ENCODE results near the gene MTFMT.
A peak's percentile ranks its signal among the peaks of the same experiment; 100 is the strongest.
"Not testable (repeated sequence)": the region's sequence is repeated elsewhere in the genome, so short reads cannot be mapped to it uniquely, and the experiment has no call there.

The MTFMT gene

DNA sequence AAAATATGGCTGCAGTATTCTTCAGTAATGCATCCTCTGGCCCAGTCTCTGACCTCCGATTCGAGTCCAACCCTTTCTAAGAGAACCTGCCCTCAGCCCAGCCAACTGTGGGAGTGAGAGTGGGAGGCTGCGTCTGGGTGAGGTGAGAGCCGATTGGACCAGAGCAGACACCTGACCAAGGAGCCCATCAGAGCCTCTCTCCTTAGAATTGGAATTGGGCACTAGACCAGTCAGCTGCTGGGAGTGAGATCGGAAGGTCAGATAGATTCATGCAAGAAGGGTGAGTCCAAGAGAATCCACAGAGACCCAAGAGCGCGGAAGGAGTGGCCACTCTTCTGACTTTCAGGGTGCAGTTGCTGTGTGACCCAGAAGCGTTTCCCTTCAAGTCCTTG is 28.1 kb upstream of the MTFMT start:
- no peak for DNase-seq (ENCODE audit: low read depth in 1 of 2, low spot score in 1 of 2)
- TF ChIP-seq JUND (IDR thresholded peaks at IDR 0.05; ENCODE audit: low read depth) = no peak
- in situ Hi-C loops (cut with HindIII; ENCODE audit: low pct_unique_long_range_greater_than_20kb, low sequenced_read_pairs) = no loop called here

DNA sequence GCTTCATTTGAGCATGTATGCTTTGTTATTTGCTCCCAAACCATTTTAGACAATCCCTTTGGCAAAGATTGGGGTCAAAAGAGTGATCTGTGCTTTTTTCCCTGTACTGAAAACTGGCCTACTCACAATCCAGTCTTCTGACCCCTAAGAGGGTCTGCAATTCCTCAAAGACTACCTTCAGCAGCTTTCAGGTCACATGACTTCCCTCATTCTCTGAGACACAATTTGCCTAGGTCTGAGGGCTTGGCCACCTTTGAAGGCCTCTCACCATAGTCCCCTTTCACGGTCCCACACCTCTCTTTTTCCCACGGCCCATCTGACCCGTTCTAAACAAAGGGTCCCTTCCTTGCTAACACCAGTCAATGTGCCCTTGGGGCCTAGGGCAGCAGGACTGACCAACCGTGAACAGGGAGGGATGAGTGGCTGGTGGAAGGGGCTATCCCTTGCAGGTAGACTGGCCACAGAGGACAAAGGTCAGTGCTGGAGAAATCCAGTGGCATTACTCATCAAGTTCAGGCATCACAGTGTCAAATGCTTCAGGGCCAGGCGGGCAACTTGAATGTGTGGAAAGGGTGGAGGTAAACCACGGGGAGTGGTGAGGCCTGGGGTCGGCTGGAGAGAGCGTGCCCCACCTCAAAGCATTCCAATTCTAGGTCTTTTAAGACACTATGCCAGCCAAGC is 27.6 kb upstream of the MTFMT start:
- DNase-seq (ENCODE audit: low read depth in 1 of 2, low spot score in 1 of 2) = peak in 1 of 2 experiments; percentile 16
- TF ChIP-seq JUND (IDR thresholded peaks at IDR 0.05; ENCODE audit: low read depth) = no peak

DNA sequence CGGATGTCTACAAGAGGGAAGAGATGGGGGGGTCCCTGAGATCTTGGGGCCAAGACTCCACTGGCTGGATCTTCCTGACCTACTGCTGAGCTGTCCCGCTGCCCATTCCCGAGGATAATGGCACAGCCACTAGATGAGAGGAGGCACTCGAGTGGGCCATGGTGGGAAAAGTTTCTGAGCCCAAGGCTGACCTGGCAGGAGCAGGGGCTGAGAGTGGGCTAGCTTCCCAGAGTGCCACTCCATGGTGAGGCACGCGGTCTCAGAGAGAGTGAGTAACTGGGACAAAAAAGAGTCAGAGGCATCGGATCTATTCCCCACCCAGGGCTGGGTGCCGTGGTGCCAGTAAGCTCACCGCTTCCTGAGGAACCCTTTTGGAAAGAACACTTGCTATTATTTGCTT is 26.7 kb upstream of the MTFMT start:
- DNase-seq (ENCODE audit: low read depth in 1 of 2, low spot score in 1 of 2) = no peak
- no peak for TF ChIP-seq JUND (IDR thresholded peaks at IDR 0.05; ENCODE audit: low read depth)
- in situ Hi-C loops (cut with HindIII; ENCODE audit: low pct_unique_long_range_greater_than_20kb, low sequenced_read_pairs) = no loop called here

More for the DNA sequence above, 27.6 kb upstream of the MTFMT start:
- in situ Hi-C loops (cut with HindIII; ENCODE audit: low pct_unique_long_range_greater_than_20kb, low sequenced_read_pairs) = no loop called here

DNA sequence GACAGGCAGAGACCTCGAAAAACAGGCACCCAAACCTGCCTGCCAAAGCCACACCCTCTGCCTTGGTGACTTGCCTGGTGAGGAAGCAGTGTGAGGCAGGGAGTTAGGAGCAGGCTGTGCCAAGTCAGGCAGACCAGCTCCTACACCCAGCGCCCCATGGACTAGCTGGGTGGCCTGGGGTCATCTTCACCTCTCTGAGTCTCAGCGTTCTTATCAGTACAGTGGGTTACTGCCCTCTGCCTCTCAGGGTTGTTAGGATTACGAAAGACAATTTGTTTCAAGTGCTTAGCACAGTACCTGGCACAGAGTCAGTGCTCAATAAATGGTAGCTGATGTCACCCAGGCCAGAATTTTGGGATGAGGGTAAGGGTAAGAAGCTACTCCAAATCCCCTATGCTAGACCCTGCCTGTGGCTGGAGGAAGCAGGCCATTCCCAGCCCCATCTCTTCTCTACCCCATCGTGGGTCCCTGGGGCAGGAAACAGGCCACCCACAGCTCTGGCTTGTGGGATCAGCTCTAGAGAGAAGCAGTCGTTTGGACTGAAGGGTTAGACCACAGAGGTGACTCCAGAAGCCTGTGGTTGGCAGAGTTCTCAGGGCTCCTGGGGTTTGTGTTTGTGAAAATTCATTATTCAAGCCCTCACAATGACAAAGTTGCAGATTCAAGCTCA is 25.9 kb upstream of the MTFMT start:
- in situ Hi-C loops (cut with HindIII; ENCODE audit: low pct_unique_long_range_greater_than_20kb, low sequenced_read_pairs) = no loop called here
- peak in 1 of 2 experiments; percentile 53 for DNase-seq (ENCODE audit: low read depth in 1 of 2, low spot score in 1 of 2)
- TF ChIP-seq JUND (IDR thresholded peaks at IDR 0.05; ENCODE audit: low read depth) = no peak

DNA sequence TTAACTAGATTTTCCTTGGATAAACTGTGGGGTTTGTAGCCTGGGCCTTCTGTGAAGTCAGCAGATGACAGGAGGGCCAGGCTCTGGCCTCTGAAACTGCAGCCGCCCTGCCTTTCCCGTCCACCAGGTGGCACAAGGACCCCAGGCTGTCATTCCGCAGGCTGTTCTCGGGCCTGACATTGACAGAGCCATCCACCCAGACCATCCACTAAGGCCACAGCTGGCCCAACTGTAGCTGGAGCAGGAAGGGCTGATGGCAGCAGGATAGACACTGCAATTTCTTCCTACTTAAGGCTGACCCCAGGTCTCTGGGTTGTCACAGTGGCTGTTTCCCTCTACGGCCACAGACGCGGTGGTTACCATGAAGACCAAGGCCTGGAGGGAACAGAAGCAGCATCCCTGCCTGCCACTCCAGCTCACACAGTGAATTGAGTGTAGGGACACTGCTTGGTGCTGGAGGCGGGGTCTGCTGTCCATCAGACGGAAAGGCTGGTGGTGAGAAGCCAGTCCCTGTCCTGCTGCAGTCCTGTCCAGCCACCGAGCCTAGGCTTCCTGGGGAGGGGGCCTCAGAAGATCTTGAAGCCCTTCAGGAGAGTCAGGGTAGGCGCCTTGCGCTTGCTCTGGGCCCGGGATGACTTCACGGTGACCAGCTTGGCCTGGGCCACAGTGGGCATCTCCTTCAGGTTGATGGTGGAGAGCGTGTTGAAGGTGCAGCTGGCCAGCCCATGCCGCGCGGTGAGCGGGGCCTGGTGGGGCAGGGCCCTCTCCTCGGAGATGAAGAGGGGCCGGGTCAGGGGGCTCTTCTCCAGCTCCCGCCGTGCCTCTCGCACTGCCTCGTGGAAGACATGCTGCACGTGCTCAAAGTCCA is 25.1 kb upstream of the MTFMT start:
- no peak for TF ChIP-seq JUND (IDR thresholded peaks at IDR 0.05; ENCODE audit: low read depth)
- in situ Hi-C loops (cut with HindIII; ENCODE audit: low pct_unique_long_range_greater_than_20kb, low sequenced_read_pairs) = no loop called here
- peak; percentile 81 to 83 for DNase-seq (ENCODE audit: low read depth in 1 of 2, low spot score in 1 of 2)

DNA sequence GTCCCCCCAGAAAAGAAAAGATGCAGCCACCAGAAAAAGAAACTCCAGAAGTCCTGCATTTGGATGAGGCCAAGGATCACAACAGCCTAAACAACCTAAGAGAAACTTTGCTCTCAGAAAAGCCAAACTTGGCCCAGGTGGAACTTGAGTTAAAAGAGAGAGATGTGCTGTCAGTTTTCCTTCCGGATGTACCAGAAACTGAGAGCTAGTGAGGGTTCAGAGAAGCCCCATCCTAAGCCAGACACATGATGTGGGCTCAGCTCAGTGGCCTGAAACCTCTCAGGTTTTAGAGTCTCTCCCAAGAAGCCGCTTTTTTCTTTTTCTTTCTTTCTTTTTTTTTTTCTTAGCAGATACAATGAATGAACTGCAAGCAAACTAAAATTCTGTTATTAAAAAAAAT is 23.5 kb upstream of the MTFMT start:
- DNase-seq (ENCODE audit: low read depth in 1 of 2, low spot score in 1 of 2) = no peak
- in situ Hi-C loops (cut with HindIII; ENCODE audit: low pct_unique_long_range_greater_than_20kb, low sequenced_read_pairs) = no loop called here
- no peak for TF ChIP-seq JUND (IDR thresholded peaks at IDR 0.05; ENCODE audit: low read depth)

DNA sequence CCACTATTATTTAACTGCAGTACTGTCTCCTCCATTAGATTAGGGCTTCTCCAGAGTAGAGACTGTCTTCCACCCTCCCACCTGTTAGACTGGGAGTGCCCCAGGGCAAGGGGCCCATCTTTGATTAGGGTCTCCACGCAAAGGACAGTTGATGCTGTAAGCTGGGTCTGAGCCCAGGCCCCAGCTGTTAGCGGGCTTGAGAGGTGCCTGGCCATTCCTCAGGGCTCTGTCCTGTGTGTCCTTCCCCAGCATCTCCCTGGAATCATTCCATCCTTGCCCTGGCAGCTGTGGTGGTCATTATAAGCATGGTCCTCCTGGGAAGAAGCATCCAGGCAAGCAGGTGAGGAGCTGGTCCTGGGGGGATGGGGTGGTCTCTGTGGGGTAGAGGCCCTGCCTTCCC is 21.8 kb upstream of the MTFMT start:
- DNase-seq (ENCODE audit: low read depth in 1 of 2, low spot score in 1 of 2) = no peak
- TF ChIP-seq JUND (IDR thresholded peaks at IDR 0.05; ENCODE audit: low read depth) = no peak
- in situ Hi-C loops (cut with HindIII; ENCODE audit: low pct_unique_long_range_greater_than_20kb, low sequenced_read_pairs) = no loop called here

DNA sequence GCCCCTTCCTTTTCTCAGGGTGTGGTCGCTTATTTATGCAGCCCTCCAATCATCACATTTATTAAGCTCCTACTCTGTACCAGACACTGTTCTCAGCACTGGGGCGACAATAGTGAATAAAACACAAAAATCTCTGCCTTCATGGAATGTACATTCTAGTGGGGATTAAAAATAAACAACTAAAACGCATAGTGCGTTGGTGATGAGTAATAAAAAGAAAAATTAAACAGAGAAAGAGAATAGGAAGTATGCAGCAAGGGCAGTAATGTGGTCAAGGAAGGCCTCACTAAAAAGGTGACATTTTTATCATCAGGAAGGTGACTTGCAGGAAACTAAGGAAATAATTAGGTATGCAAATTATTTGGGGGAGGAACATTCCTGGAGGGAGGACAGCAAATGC is 20.8 kb upstream of the MTFMT start:
- no peak for TF ChIP-seq JUND (IDR thresholded peaks at IDR 0.05; ENCODE audit: low read depth)
- no peak for DNase-seq (ENCODE audit: low read depth in 1 of 2, low spot score in 1 of 2)
- in situ Hi-C loops (cut with HindIII; ENCODE audit: low pct_unique_long_range_greater_than_20kb, low sequenced_read_pairs) = no loop called here

DNA sequence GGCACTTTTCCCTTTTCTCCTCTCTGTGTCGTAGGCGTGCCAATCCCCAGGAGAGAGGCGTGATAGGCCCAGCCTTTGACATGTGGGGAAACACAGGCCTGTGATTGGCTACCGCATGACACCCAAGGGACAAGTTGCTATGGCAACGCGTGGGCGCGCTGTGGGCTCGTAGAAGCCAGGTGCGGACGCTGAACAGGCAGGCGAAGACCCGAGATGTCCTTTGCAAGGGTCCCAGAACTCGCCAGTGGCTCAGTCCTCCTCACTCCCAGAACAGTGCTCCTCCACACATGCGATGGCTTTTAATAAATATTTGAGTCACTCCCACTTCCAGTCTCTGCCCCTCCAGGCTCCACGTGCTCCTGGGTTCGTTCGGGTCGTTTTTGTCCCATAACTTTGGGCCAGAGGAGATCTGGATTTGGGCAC is 20.0 kb upstream of the MTFMT start:
- in situ Hi-C loops (cut with HindIII; ENCODE audit: low pct_unique_long_range_greater_than_20kb, low sequenced_read_pairs) = no loop called here
- DNase-seq (ENCODE audit: low read depth in 1 of 2, low spot score in 1 of 2) = peak; percentile 96 to 99
- TF ChIP-seq JUND (IDR thresholded peaks at IDR 0.05; ENCODE audit: low read depth) = no peak

DNA sequence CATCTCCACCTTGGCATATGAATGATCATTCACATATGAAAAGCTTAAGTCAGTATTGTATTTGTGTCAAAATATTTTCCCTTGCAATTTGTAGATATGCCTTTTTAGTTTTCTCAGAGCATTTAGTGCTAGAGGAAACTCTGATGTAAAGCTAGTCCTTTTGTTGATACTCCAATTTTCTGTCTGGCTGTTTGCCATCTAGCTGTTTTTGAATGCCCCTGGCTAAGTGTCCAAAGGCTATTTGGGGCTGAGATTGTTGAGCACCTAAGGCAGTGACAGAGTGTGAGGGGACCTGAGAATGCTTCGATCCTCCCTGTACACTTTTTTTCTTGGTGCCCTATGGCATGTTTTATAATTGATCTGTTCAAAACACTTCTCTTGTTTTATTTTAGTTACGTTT is 18.8 kb upstream of the MTFMT start:
- DNase-seq (ENCODE audit: low read depth in 1 of 2, low spot score in 1 of 2) = no peak

DNA sequence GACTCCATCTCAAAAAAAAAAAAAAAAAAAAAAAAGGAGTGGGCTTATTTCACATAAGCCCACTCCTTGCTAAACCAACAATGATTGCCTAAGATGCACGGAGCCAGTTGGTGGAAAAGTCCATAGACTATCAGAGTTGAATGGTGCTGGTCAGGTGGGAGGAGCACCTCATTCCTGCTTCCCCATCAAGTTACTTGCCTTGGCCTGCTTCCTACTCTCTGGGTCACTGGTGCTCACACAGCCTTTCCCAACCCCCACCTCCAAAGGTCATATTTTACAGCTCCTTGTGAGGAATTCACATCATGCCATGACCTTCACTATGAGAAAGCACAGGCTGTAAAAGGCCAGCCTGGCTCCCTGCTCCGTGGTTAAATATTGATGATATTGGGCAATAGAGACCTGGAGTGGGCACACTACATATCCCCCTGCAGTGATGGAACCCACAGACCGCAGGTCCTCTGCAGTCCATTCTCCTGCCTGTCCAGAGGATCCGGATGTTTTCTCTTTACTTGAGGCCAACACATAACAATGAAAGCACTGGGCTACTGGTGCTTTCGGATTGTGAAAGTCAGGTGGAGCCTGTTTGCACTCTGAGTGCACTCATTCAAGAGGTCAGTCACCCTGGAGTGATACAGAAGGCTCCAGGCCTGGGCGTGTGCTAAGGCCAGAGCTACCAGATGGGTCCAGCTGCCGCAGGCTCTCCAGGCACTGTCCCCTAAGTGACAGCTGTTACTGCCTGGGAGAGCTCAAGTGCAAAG is 15.5 kb upstream of the MTFMT start, which contains the start of gene SLC51B:
Gene SLC51B (plus strand): TSS at position 664 of the 758 bp plus-strand sequence. CDS start 4,618 bp downstream, outside the sequence.
- in situ Hi-C loops (cut with HindIII; ENCODE audit: low pct_unique_long_range_greater_than_20kb, low sequenced_read_pairs) = no loop called here
- no peak for DNase-seq (ENCODE audit: low read depth in 1 of 2, low spot score in 1 of 2)
- no peak for TF ChIP-seq JUND (IDR thresholded peaks at IDR 0.05; ENCODE audit: low read depth)

More for the DNA sequence above, 18.8 kb upstream of the MTFMT start:
- TF ChIP-seq JUND (IDR thresholded peaks at IDR 0.05; ENCODE audit: low read depth) = no peak
- in situ Hi-C loops (cut with HindIII; ENCODE audit: low pct_unique_long_range_greater_than_20kb, low sequenced_read_pairs) = no loop called here

DNA sequence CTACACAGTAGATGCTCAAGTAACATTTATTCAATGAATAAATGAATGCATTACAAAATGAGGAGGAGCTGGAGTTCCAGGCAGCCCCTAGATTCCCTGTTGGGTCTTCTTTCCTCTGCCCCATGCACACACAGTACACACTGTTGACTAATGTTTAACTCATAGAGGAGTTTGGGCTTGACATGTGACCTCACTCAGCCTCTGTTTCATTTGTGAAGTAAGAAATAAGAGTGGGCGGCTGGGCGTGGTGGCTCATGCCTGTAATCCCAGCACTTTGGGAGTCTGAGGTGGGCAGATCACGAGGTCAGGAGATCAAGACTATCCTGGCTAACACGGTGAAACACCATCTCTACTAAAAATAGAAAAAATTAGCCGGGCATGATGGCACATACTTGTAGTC is 14.8 kb upstream of the MTFMT start:
- DNase-seq (ENCODE audit: low read depth in 1 of 2, low spot score in 1 of 2); in situ Hi-C loops (cut with HindIII; ENCODE audit: low pct_unique_long_range_greater_than_20kb, low sequenced_read_pairs): not testable (repeated sequence)
